Breast epithelium (tissue), 4 donors: Measurements from ENCODE around the gene ORC1. TPM values are rescaled to one million over a fixed set of nuclear protein-coding genes. Genes with fewer than 3 reads are reported as not detected.

ENCODE experiments used
- DNase-seq, 2 donors: peaks; one replicate each; pipeline ENCODE4 v3.0.0-alpha.2; 2019; ENCODE audit warnings: low spot score in 2 of 2
- H3K27ac ChIP-seq, 2 donors: fragments of 200-600 bp; sonication (generic) in 1 of 2; one replicate each; pipeline ENCODE4 v1.5.1; 2016 to 2019; ENCODE audit warnings: mild to moderate bottlenecking in 1 of 2
- H3K27me3 ChIP-seq, 2 donors: fragments of 200-600 bp; sonication (generic) in 1 of 2; one replicate each; pipeline versions ENCODE4 v1.5.1 to v1.6.0; 2017 to 2019; ENCODE audit warnings: control low read depth in 1 of 2, mild to moderate bottlenecking in 1 of 2
- H3K36me3 ChIP-seq: fragments of 200-600 bp; one replicate; pipeline ENCODE4 v1.5.1; 2019
- H3K4me1 ChIP-seq, 2 donors: fragments of 200-600 bp; sonication (generic); one replicate each; pipeline ENCODE4 v1.5.1; 2016 to 2019; ENCODE audit warnings: control low read depth in 1 of 2
- H3K4me3 ChIP-seq, 3 donors: fragments of 200-600 bp; sonication (generic); 1 replicate in 2 of 3; 2 replicates in 1 of 3; pipeline ENCODE4 v1.5.1; 2016 to 2019; ENCODE audit warnings: mild to moderate bottlenecking in 3 of 3, moderate library complexity in 2 of 3
- H3K9me3 ChIP-seq, 2 donors: fragments of 200-600 bp; sonication (generic) in 1 of 2; one replicate each; pipeline ENCODE4 v1.5.1; 2016 to 2019; ENCODE audit warnings: control low read depth in 1 of 2
- POLR2A ChIP-seq: fragments of 450-650 bp; IDR thresholded peaks from one replicate; pipeline ENCODE4 v1.6.1; 2016; ENCODE audit warnings: antibody characterized with exemption, mild to moderate bottlenecking, moderate library complexity
- POLR2AphosphoS5 ChIP-seq, 3 donors: sonication (generic); formaldehyde crosslinking; IDR thresholded peaks; one replicate each; pipeline ENCODE4 v1.6.1; 2017; ENCODE audit warnings: antibody characterized with exemption in 3 of 3
- intact Hi-C: fragments of 100-400 bp; cut with DNase I; formaldehyde crosslinking; loops from one replicate; pipeline ENCODE4 v1.15.1; 2023; ENCODE audit warnings: low total_unique reads
- total RNA-seq, 3 donors: library from RNA; depleted of rRNA; stranded (reverse); fragments of >200 nt; gene quantifications; one replicate each; pipeline ENCODE4 v1.1.0, GENCODE V29; 2016
- TF ChIP-seq, protein P1 (sequence below), 3 donors: fragments of 450-650 bp; IDR thresholded peaks; one replicate each; pipeline ENCODE4 v1.5.1; 2016 to 2017; ENCODE audit warnings: antibody characterized with exemption in 3 of 3, mild to moderate bottlenecking in 3 of 3, moderate library complexity in 3 of 3

ORC1 gene
- total RNA-seq, 3 donors from 2014 or later = 0.33 to 0.96 (median 0.73) TPM

DNA sequence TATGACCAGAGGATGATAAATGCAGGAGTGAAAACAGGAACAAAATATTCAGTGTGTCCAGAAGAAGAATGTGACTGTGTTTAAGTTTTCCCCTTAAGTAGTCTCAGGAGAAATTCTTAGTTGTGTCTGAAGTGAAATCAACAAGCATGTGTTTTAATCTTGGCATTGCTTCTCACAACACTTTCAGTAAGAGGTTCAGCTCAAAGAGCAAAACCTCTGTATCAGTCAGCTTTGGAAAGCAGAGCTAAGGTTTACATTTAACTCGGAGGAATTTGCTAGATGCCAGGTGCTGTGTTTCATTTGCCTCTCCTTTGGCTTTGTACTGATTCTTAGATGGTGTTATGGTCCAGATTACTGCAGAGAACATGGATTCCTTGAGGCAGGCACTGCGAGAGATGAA, 66.8 kb downstream of the ORC1 start:
- H3K4me3 ChIP-seq = no peak overlapping the region
- H3K27me3 ChIP-seq = no peaks in the 10 kb centered on the region
- H3K36me3 ChIP-seq = no peaks in the 10 kb centered on the region
- H3K27ac ChIP-seq = no peak overlapping the region
- intact Hi-C loops = no loop called here
- H3K4me1 ChIP-seq = no peaks in the 10 kb centered on the region
- DNase-seq = no peak
- TF ChIP-seq, protein P1, sequence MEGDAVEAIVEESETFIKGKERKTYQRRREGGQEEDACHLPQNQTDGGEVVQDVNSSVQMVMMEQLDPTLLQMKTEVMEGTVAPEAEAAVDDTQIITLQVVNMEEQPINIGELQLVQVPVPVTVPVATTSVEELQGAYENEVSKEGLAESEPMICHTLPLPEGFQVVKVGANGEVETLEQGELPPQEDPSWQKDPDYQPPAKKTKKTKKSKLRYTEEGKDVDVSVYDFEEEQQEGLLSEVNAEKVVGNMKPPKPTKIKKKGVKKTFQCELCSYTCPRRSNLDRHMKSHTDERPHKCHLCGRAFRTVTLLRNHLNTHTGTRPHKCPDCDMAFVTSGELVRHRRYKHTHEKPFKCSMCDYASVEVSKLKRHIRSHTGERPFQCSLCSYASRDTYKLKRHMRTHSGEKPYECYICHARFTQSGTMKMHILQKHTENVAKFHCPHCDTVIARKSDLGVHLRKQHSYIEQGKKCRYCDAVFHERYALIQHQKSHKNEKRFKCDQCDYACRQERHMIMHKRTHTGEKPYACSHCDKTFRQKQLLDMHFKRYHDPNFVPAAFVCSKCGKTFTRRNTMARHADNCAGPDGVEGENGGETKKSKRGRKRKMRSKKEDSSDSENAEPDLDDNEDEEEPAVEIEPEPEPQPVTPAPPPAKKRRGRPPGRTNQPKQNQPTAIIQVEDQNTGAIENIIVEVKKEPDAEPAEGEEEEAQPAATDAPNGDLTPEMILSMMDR (IDR thresholded peaks at IDR 0.05) = no peak
- TF ChIP-seq POLR2A = no peak
- no peak for TF ChIP-seq POLR2AphosphoS5 (IDR thresholded peaks at IDR 0.05)
- no peaks in the 10 kb centered on the region for H3K9me3 ChIP-seq

GRCh38 chr1:52334906-52335528, 69.2 kb downstream of the ORC1 start:
- no peak overlapping the region for H3K4me3 ChIP-seq
- TF ChIP-seq POLR2A (no peak), POLR2AphosphoS5 (IDR thresholded peaks at IDR 0.05) (no peak)
- TF ChIP-seq, protein P1 (IDR thresholded peaks at IDR 0.05) = no peak
- H3K36me3 ChIP-seq = no peaks in the 10 kb centered on the region
- intact Hi-C loops = no loop called here
- DNase-seq = no peak
- no peak overlapping the region for H3K27ac ChIP-seq
- H3K4me1 ChIP-seq = no peaks in the 10 kb centered on the region
- no peaks in the 10 kb centered on the region for H3K27me3 ChIP-seq
- no peaks in the 10 kb centered on the region for H3K9me3 ChIP-seq

GRCh38 chr1:52332411-52332810, 71.8 kb downstream of the ORC1 start:
- Histone ChIP-seq H3K9me3 (no peaks in the 10 kb centered on the region), H3K36me3 (no peaks in the 10 kb centered on the region), H3K27me3 (no peaks in the 10 kb centered on the region), H3K4me1 (no peaks in the 10 kb centered on the region), H3K27ac (no peak overlapping the region), H3K4me3 (no peak overlapping the region)
- TF ChIP-seq, protein P1 (IDR thresholded peaks at IDR 0.05) = no peak
- TF ChIP-seq POLR2A (no peak), POLR2AphosphoS5 (IDR thresholded peaks at IDR 0.05) (no peak)
- intact Hi-C loops = no loop called here
- no peak for DNase-seq

GRCh38 chr1:52328615-52329014, 75.6 kb downstream of the ORC1 start:
- H3K4me1 ChIP-seq = no peaks in the 10 kb centered on the region
- H3K27ac ChIP-seq = no peak overlapping the region
- no peaks in the 10 kb centered on the region for H3K9me3 ChIP-seq
- no peaks in the 10 kb centered on the region for H3K36me3 ChIP-seq
- no peak for DNase-seq
- H3K4me3 ChIP-seq = no peak overlapping the region
- intact Hi-C loops = no loop called here
- TF ChIP-seq POLR2A (no peak), POLR2AphosphoS5 (IDR thresholded peaks at IDR 0.05) (no peak)
- TF ChIP-seq, protein P1 (IDR thresholded peaks at IDR 0.05) = no peak
- H3K27me3 ChIP-seq = no peaks in the 10 kb centered on the region

- TF ChIP-seq POLR2AphosphoS5 (IDR thresholded peaks at IDR 0.05) (no peak), POLR2A (no peak)
- TF ChIP-seq, protein P1 (IDR thresholded peaks at IDR 0.05) = no peak
- H3K4me3 ChIP-seq = no peak overlapping the region
- no peaks in the 10 kb centered on the region for H3K27me3 ChIP-seq
- H3K4me1 ChIP-seq = no peaks in the 10 kb centered on the region
- H3K9me3 ChIP-seq = no peaks in the 10 kb centered on the region
- intact Hi-C loops = no loop called here
- DNase-seq = no peak
- H3K27ac ChIP-seq = no peak overlapping the region
- H3K36me3 ChIP-seq = no peaks in the 10 kb centered on the region
Observed at GRCh38 chr1:52325786-52326185, 78.4 kb downstream of the ORC1 start.
